Spinal cord (tissue), 10 donors: ENCODE results near the gene GANC. TPM values are rescaled to one million over a fixed set of nuclear protein-coding genes. Genes with fewer than 3 reads are reported as not detected.
A peak's percentile ranks its signal among the peaks of the same experiment; 100 is the strongest.

Source experiments
- DNase-seq, 6 donors: peaks; one replicate each; pipeline versions ENCODE4 v3.0.0 to v3.0.0-alpha.2; 2013 to 2015; ENCODE audit warnings: low spot score in 6 of 6, low read depth in 4 of 6
- H3K27ac ChIP-seq: one replicate; pipeline ENCODE4 v1.5.1; 2013; ENCODE audit warnings: low read depth, low read length, control low read depth
- H3K27me3 ChIP-seq: one replicate; pipeline ENCODE4 v1.6.1; 2013; ENCODE audit warnings: low read length; ENCODE audit not compliant: control insufficient read depth, insufficient read depth
- H3K36me3 ChIP-seq: one replicate; pipeline ENCODE4 v1.6.1; 2013; ENCODE audit warnings: low read length; ENCODE audit not compliant: control insufficient read depth, insufficient read depth
- H3K4me1 ChIP-seq: one replicate; pipeline ENCODE4 v1.6.1; 2013; ENCODE audit warnings: low read length; ENCODE audit not compliant: control insufficient read depth, insufficient read depth
- H3K4me3 ChIP-seq: one replicate; pipeline ENCODE4 v1.5.1; 2013; ENCODE audit warnings: low read depth, low read length, control low read depth
- H3K9me3 ChIP-seq: one replicate; pipeline ENCODE4 v1.6.1; 2013; ENCODE audit warnings: low read length; ENCODE audit not compliant: control insufficient read depth, insufficient read depth
- WGBS: methylation state at CpG from one replicate; pipeline ENCODE4 v1.1.5; 2013; ENCODE audit warnings: missing lambda C conversion rate; ENCODE audit not compliant: insufficient coverage; 5-methylcytosine and 5-hydroxymethylcytosine counted together
- polyA plus RNA-seq, 2 donors: library from polyadenylated mRNA; unstranded; fragments of 120-200 nt; gene quantifications; one replicate each; pipeline ENCODE4 v1.2.1, GENCODE V29; 2013; ENCODE audit not compliant: insufficient read length in 2 of 2
- total RNA-seq, 2 donors: library from RNA; depleted of rRNA in 1 of 2; stranded (reverse); fragments of 120-200 nt in 1 of 2; fragments of >200 nt in 1 of 2; gene quantifications; one replicate each; pipeline versions ENCODE4 v1.2.3 to v1.2.4, GENCODE V29; 2013 to 2014
- donor health status: healthy.

The GANC gene
- total and polyA plus RNA-seq, 4 donors = 19.7 to 24.8 (median 22.0) TPM

DNA sequence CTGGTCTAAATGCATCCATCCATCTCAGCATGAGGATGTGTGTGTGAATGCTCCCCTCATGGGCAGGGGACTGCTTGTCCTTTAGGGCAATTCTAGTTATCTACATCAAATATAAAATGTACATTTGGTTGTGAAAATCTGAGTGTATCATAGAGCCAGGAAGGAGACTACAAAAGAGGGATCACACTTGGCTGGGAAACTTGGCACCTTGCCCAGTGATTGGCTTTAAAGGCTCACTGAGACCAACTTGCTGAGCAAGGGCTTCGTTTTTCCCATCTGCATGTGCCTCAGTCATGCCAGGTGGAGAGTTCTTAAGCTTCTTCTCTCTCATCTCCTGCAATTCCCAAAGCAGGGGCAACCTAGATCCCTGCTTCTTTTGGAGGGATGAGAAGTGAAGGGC lies 91.5 kb downstream of the GANC start:
- H3K4me1 ChIP-seq = peaks cover 5% of the 10 kb centered on the region
- H3K9me3 ChIP-seq = no peaks in the 10 kb centered on the region
- H3K4me3 ChIP-seq = no peak overlapping the region
- peak in 4 of 6 donors; percentile 32 to 85 (median 59) for DNase-seq
- H3K27ac ChIP-seq = no peak overlapping the region
- peaks cover 3% of the 10 kb centered on the region for H3K36me3 ChIP-seq
- no peaks in the 10 kb centered on the region for H3K27me3 ChIP-seq
- no CpG with 5 or more reads among the region's 1 CpG for WGBS

DNA sequence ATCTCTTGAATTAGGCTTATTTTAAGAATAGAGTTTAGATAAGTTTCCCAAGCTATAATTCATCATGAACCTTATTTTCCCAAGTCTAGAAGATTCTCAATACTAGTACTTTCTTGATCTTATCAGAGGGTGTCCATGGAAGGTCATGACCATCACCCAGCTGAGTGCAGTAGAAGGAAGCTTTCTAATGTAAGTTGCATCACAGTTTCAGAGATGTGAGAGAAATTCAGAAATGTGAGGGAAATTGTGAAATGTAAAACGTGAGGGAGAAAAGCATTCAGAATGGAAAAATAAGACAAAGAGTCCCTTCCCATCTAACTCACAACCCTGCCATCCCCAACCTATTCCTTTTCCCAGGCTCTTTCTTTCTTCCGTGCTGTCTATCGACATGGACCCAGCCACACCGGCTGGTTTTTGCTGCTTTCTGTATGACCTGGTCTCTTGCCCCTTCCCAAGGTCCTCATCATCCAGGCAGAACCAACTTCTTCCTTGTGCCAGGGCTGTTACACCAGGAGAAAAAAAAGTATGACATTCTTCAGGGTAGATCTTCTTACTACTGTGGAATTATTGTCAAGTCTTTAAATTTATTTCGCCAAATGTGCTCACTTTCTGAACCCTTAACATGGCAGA lies 93.0 kb downstream of the GANC start:
- Histone ChIP-seq H3K4me1 (peaks cover 5% of the 10 kb centered on the region), H3K27ac (no peak overlapping the region), H3K4me3 (no peak overlapping the region), H3K36me3 (no peaks in the 10 kb centered on the region), H3K27me3 (no peaks in the 10 kb centered on the region), H3K9me3 (no peaks in the 10 kb centered on the region)
- no peak for DNase-seq
- WGBS = 88% methylated on average over 2 of the region's 5 CpGs

DNA sequence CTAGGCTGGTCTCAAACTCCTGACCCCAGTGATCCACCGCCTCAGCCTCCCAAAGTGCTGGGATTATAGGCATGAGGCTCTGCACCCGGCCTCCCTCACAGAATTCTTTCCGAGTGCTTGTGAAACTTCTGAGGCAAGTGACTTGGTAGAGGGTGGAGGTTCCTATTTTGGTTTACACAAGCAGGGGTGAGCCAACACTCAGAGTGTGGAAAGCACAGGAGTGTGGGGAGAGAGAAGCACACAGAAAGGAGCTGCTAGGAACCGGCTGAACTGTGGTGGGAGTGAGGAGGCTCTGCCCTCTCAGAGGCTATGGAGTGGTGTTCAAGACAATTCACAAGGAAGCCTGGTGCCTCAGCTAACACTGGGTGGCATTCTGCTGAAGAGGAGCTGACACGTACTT lies 94.0 kb downstream of the GANC start:
- Histone ChIP-seq H3K36me3 (no peaks in the 10 kb centered on the region), H3K4me1 (peaks cover 5% of the 10 kb centered on the region), H3K27ac (no peak overlapping the region), H3K4me3 (no peak overlapping the region), H3K9me3 (no peaks in the 10 kb centered on the region), H3K27me3 (no peaks in the 10 kb centered on the region)
- no peak for DNase-seq
- 66% methylated on average over 3 of the region's 5 CpGs for WGBS

- peaks cover 5% of the 10 kb centered on the region for H3K4me1 ChIP-seq
- no peak overlapping the region for H3K4me3 ChIP-seq
- no peaks in the 10 kb centered on the region for H3K36me3 ChIP-seq
- DNase-seq = no peak
- H3K27ac ChIP-seq = no peak overlapping the region
- H3K27me3 ChIP-seq = no peaks in the 10 kb centered on the region
- H3K9me3 ChIP-seq = no peaks in the 10 kb centered on the region
- WGBS = 67% methylated on average over 1 of the region's 3 CpGs
Observed at GRCh38 chr15:42368096-42368495, 95.1 kb downstream of the GANC start.

DNA sequence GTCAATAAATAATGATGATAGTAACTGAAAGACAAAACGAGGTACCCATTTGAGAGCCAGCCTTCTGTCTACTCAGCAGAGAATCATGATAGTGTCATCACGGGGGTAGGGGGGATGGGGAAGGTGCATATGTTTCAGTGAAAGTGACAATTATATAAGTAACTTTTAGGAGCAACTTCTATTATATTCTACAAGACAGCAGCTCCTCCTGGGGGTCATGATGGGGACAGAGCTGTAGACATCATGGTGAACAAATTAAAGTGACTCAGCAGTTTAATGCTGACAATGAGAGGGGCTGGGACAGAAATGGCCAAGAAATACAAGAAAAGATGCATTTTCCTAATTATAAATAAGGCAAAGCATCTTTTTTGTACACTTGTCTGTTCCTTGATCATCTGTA lies 98.1 kb downstream of the GANC start:
- Histone ChIP-seq H3K9me3 (no peaks in the 10 kb centered on the region), H3K36me3 (no peaks in the 10 kb centered on the region), H3K27ac (no peak overlapping the region), H3K4me3 (no peak overlapping the region), H3K27me3 (no peaks in the 10 kb centered on the region), H3K4me1 (no peaks in the 10 kb centered on the region)
- WGBS = no CpG with 5 or more reads among the region's 2 CpGs
- DNase-seq = no peak

DNA sequence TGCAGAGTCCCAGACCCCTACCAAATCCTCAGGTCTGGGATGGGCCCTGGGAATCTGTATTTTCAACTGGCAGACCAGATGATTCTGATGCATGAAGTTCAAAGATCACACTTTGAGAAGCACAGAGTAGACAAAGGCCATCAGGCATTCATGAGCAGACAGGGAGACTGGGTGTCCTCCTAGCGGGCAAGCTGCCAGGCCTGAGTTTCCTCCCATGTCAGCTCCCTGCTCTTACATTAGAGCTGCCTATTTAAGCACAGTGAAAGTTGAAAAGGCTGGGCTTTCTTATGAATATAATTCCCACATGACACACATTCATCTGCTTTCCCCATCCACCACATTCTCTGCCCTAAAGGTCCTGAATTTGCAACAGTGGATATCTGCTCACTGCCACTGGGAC lies 100.3 kb downstream of the GANC start:
- Histone ChIP-seq H3K36me3 (no peaks in the 10 kb centered on the region), H3K27me3 (no peaks in the 10 kb centered on the region), H3K9me3 (no peaks in the 10 kb centered on the region), H3K27ac (no peak overlapping the region), H3K4me3 (no peak overlapping the region), H3K4me1 (no peaks in the 10 kb centered on the region)
- DNase-seq = no peak
- WGBS = 88% methylated on average over 1 of the region's 1 CpG

DNA sequence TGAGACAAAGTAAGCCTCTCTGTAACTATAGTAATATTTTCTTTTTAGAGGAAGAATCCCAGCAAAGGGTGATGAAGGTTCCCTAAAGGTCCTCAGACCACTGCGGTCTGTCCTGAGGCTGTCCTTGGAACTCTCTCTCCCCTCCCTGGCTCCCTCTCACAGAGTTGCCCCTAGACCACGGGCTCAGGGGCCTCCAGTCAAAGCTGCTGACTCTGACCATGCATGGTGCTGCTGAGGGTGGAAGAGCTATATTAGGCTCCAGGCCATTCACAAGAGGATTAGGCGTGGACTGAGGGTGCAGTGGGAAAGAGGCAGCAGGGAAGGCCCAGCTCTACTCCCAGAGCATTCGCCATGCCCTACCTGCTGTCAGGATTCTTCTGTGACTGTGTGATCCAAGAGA lies 100.9 kb downstream of the GANC start:
- no peaks in the 10 kb centered on the region for H3K27me3 ChIP-seq
- H3K9me3 ChIP-seq = no peaks in the 10 kb centered on the region
- H3K4me3 ChIP-seq = no peak overlapping the region
- no peaks in the 10 kb centered on the region for H3K36me3 ChIP-seq
- no peaks in the 10 kb centered on the region for H3K4me1 ChIP-seq
- 100% methylated on average over 2 of the region's 4 CpGs for WGBS
- no peak overlapping the region for H3K27ac ChIP-seq
- no peak for DNase-seq

GRCh38 chr15:42374810-42375209 lies 101.8 kb downstream of the GANC start:
- H3K4me3 ChIP-seq = no peak overlapping the region
- no peaks in the 10 kb centered on the region for H3K9me3 ChIP-seq
- H3K36me3 ChIP-seq = no peaks in the 10 kb centered on the region
- no peaks in the 10 kb centered on the region for H3K4me1 ChIP-seq
- DNase-seq = no peak
- no peaks in the 10 kb centered on the region for H3K27me3 ChIP-seq
- no CpG with 5 or more reads among the region's 1 CpG for WGBS
- H3K27ac ChIP-seq = no peak overlapping the region

DNA sequence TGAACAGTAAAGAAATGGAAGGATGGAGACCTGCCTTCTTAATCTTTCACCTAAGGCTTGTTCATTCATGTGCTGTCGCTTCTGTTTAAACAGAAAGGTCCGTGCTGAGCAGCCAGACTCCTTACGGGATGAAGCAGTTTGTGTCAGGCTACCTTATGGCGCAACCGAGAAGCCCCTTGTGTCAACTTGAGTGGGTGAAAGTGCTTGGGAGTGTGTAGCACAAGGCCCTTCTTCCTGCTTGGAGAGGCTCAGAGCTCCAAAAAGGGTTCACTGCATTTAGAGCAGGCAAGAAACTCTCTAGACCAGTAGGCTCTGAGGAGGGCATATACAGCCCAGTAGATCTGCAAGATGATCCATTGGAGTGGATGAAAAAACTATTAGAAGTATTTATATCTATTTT lies 102.3 kb downstream of the GANC start:
- no peaks in the 10 kb centered on the region for H3K27me3 ChIP-seq
- H3K36me3 ChIP-seq = no peaks in the 10 kb centered on the region
- 94% methylated on average over 4 of the region's 5 CpGs for WGBS
- no peak for DNase-seq
- no peak overlapping the region for H3K4me3 ChIP-seq
- H3K4me1 ChIP-seq = no peaks in the 10 kb centered on the region
- H3K9me3 ChIP-seq = no peaks in the 10 kb centered on the region
- H3K27ac ChIP-seq = no peak overlapping the region

DNA sequence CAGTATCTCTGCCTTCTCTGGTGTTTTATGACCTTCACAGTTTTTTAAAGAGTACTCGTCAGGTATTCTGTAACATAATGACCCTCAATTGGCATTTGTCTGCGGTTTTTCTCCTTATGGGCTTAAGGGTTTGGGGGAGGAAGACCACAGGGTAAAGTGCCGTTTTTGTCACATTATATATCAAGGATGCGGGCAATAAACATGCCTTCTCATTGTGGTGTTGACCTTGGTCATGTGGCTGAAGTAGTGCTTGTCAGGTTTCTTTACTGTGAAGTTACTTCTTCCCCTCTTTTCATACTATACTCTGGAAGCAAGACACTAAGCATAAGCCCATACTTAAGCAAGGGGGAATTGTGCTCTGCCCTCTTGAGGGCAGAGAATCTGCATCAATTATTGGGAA lies 102.9 kb downstream of the GANC start:
- no peak overlapping the region for H3K4me3 ChIP-seq
- DNase-seq = no peak
- H3K9me3 ChIP-seq = no peaks in the 10 kb centered on the region
- WGBS = no CpG with 5 or more reads among the region's 4 CpGs
- no peak overlapping the region for H3K27ac ChIP-seq
- no peaks in the 10 kb centered on the region for H3K36me3 ChIP-seq
- no peaks in the 10 kb centered on the region for H3K4me1 ChIP-seq
- no peaks in the 10 kb centered on the region for H3K27me3 ChIP-seq
